ENCODE results near the gene TAX1BP1.
A peak's percentile ranks its signal among the peaks of the same experiment; 100 is the strongest.

Gene TAX1BP1

DNA sequence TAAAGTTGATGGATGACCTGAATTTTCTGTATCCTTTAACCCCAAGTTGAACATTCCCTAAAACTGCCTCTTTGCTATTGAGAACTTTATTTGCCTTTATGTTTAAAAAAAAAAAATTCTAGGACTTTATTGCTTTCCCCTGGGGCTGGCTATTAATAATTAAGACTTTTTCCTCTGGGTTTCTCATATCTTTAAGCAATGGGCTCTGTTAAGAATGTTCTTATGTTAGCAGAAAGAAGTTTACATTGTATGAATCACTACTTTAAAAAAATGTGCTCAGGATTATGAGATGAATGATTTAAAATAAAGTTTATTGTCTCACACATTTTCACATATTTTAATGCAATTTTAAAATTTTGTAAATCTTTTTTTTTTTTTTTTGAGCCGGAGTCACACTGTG is 19.5 kb downstream of the TAX1BP1 start:
- TF ChIP-seq, protein P1, sequence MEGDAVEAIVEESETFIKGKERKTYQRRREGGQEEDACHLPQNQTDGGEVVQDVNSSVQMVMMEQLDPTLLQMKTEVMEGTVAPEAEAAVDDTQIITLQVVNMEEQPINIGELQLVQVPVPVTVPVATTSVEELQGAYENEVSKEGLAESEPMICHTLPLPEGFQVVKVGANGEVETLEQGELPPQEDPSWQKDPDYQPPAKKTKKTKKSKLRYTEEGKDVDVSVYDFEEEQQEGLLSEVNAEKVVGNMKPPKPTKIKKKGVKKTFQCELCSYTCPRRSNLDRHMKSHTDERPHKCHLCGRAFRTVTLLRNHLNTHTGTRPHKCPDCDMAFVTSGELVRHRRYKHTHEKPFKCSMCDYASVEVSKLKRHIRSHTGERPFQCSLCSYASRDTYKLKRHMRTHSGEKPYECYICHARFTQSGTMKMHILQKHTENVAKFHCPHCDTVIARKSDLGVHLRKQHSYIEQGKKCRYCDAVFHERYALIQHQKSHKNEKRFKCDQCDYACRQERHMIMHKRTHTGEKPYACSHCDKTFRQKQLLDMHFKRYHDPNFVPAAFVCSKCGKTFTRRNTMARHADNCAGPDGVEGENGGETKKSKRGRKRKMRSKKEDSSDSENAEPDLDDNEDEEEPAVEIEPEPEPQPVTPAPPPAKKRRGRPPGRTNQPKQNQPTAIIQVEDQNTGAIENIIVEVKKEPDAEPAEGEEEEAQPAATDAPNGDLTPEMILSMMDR (IDR thresholded peaks at IDR 0.05; ENCODE audit: borderline replicate concordance, insufficient read depth, low read depth, low read length): no peak
- H3K4me3 ChIP-seq (ENCODE audit: low read depth, low read length): no peak overlapping the region

DNA sequence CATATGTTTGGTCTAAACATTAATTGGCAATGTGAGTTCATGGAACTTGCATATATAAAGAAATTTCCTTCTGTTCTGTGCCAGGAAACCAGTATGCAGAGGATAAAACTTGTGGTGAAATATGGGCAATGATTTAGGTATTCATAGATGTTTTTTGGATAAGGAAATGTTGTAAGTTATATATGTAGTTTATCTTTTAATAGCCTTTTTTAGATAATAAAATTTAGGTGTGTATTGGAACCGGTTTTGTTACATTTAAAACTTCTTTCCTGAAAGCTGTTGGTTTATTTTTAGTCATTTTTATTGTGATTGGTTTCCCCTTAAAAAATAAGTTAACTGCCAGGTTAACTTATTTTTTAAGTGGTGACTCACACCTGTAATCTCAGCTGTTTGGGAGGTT is 22.1 kb downstream of the TAX1BP1 start:
- no peak overlapping the region for H3K4me3 ChIP-seq (ENCODE audit: low read depth, low read length)
- TF ChIP-seq, protein P1 (IDR thresholded peaks at IDR 0.05; ENCODE audit: borderline replicate concordance, insufficient read depth, low read depth, low read length): no peak

GRCh38 chr7:27763983-27764508 is 24.1 kb downstream of the TAX1BP1 start:
- no peak overlapping the region for H3K4me3 ChIP-seq (ENCODE audit: low read depth, low read length)
- TF ChIP-seq, protein P1 (IDR thresholded peaks at IDR 0.05; ENCODE audit: borderline replicate concordance, insufficient read depth, low read depth, low read length): no peak

DNA sequence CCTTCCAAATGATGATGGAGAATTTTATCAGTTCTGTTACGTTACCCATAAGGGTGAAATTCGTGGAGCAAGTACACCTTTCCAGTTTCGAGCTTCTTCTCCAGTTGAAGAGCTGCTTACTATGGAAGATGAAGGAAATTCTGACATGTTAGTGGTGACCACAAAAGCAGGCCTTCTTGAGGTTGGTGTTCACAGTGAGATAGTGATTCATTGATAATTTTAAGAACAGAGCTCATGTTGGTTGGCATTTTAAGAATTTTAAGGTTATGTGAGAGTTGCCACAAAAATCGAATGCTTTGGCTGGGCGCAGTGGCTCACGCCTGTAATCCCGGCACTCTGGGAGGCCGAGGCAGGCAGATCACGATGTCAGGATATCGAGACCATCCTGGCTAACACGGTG is 25.9 kb downstream of the TAX1BP1 start:
- no peak overlapping the region for H3K4me3 ChIP-seq (ENCODE audit: low read depth, low read length)
- TF ChIP-seq, protein P1 (IDR thresholded peaks at IDR 0.05; ENCODE audit: borderline replicate concordance, insufficient read depth, low read depth, low read length): no peak

- TF ChIP-seq, protein P1 (IDR thresholded peaks at IDR 0.05; ENCODE audit: borderline replicate concordance, insufficient read depth, low read depth, low read length): no peak
- H3K4me3 ChIP-seq (ENCODE audit: low read depth, low read length): no peak overlapping the region
Observed at GRCh38 chr7:27767374-27767773, 27.4 kb downstream of the TAX1BP1 start.

DNA sequence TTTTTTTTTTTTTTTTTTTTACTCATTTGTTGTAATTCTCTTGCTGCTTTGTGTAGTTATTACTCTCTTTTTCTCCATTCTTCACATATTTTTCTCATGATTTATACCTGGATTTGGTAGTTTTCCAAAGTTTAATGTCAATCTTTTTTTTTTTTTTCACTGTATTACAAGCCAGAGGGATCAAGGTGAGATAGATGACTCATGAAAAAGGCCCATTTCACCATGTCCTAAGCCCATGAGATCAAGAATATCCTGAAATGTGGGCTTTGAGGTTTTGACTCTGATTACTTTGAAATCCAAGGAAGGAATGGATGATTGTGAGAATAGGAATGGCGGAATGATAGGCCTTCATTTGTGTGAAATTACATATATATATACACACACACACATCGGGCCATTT is 31.1 kb downstream of the TAX1BP1 start:
- TF ChIP-seq, protein P1 (IDR thresholded peaks at IDR 0.05; ENCODE audit: borderline replicate concordance, insufficient read depth, low read depth, low read length): no peak
- no peak overlapping the region for H3K4me3 ChIP-seq (ENCODE audit: low read depth, low read length)

DNA sequence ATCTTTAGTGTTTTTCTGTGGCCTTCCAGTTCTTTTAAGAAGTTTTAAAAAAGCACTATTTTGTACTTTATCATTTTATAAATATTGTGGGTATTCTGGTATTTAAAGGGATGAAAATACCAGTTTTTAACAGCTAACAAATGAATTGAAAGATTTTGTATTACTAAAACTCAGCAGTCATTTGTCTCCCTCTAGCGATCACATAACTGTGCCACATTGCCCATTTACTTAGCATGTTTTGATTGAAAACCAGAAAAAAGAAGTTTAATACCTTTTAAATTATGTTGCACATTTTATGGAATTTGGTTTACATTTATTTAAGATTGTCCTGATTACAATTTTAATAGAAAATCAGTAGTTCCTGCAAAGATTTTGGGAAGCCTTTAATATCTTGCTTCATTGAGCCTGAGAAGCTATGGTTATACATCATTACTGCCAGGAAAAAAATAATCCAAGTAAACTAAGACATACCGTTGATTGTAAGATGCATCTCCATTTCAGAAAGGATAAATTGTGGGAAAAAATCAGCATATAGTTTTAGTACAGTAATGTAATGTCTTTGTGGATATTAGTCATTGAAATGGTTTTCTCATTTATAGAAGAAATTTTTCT is 34.9 kb downstream of the TAX1BP1 start:
- TF ChIP-seq, protein P1 (IDR thresholded peaks at IDR 0.05; ENCODE audit: borderline replicate concordance, insufficient read depth, low read depth, low read length): peak; percentile 47; the same call in 1 of the 2 replicates
- no peak overlapping the region for H3K4me3 ChIP-seq (ENCODE audit: low read depth, low read length)
